Measurements from ENCODE around the gene CLCF1.
"Not testable (repeated sequence)": the region's sequence is repeated elsewhere in the genome, so short reads cannot be mapped to it uniquely, and the experiment has no call there.

The CLCF1 gene

GRCh38 chr11:67320011-67320410, 53.4 kb downstream of the CLCF1 start:
- DNase-seq = no peak

DNA sequence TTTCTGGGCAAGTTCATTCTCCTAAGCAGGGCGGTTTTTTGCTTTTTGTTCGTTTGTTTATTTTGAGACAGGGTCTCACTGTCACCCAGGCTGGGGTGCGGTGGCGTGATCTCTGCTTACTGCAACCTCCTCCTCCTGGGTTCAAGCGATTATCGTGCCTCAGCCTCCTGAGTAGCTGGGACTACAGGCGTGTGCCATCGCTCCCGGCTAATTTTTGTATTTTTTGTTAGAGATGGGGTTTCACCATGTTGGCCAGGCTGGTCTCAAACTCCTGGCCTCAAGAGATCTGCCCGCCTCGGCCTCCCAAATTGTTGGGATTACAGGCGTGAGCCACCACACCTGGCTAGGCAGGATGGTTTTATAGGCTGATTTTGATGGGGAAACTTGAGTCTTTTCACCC, 54.5 kb downstream of the CLCF1 start:
- not testable (repeated sequence) for DNase-seq

DNA sequence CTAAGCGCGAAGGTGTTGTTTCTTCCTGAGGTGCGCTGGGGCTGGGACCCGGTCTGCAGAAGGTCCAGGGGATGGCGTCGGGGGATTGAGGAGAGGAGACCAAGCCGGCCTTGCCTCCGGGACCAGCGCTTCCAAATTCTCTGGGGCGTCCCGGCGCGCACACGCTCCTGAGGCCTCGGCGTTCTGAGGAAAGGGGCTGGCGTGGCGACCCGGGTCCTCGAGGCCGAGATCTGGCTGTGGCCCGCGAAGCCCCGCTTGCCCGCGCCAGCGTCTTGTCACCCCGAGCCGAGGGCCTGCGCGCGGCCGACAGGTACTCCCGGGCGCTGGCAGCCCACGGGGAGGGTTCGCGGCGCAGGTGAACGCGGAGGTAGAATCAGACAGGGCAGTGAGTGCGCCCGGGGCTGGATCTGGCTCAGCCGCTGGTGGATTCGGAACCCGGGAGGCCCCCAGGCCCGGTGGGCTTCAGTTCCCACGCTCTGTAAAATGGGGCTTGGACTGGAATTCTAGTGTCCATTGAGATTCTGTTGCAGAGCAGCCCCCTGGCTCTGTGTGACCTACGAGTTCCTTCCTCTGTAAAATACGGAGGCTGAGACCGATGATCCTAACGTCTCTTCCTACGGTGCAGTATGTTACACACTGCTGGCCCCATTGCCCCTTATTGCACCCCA, 55.4 kb downstream of the CLCF1 start:
- peak; percentile 83 for DNase-seq

DNA sequence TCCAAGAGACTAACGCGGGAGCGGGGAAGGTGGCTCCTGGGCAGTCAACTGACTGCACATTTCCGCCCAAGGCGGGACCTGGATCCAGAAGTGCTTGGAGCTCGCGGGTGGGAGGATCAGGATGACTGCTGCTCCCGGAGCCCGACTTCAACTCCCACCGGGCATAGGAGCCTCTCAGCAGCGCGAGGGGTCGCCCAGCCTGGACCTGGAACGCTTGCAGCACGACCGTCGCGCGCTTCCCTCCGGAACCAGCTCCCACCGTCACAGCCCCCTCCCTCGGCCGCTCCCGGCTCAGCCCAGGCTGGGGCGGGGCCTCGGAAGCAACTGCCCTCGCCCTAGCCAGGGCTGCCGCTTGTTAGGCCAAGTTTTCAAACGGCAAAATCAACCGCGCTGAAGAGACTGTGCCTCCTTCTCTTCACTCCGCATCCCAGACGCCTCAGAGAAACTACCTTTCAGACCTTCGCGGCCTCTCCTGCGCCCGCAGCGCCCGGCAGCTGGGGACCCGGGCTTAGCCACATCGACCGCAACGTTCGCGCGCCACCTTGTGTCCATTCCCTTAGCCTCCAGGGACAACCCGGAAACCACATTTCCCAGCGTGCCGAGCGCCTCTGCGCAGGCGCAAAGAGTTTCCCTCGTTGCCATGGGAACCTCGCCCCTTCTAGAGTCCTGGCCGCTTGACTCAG, 56.1 kb downstream of the CLCF1 start:
- peak; percentile 99 for DNase-seq

DNA sequence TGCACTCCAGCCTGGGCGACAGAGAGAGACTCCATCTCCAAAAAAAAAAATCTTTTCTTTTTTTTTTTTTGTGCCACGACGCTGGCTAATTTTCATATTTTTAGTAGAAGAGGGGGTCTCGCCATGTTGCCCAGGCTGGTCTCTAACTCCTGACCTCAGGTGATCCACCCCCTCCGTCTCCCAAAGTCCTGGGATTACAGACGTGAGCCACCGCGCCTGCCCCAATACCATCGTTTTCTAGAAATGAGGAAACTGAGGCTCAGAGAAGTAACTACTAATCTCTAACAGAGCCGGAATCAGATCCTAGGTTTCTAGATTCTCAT, 56.6 kb downstream of the CLCF1 start:
- DNase-seq = no peak

DNA sequence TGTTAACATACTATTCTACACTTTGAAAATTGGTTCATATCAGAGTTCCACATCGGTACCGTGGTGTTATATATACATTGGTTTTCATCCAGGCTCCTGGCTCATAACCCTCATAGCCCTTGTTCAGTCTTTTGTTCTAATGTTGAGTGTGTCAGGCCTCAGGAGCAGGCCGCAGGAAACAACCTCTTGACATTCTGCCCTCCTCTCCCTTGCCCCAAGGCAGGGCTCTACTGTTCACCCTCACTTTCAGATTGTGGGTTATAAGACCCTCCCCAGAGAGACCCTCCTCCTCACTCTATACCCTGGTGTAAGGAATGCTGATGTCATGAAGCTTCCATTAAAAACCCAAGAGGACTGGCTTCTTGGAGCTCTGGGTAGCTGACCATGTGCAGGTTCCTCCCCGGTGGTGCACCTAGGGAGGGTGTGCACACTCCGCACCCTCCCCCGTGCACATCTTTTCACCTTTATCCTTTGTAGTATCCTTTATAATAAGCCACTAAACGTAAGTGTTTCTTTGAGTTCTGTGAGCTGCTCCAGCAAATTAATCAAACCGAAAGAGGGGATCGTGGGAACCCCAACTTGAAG, 58.0 kb downstream of the CLCF1 start:
- DNase-seq = no peak

DNA sequence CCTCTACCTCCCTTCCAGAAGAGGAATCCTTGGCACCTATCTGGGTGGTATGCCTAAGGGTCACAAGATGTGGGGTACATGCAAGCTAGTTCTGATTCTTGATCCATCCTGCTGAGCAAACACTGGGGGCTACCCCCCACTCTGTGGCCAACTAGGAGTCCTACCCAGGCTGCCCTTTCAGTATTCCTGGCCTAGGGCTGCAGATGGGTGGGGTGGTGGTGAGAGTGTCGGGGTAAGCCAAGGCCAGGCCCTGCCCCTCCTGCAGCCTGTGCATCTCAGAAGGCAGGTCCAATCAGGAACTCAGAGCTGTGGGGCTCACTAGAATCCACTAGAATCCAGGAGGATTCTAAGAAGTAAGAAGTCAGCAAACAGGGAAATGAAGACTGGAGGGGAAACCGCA, 59.2 kb downstream of the CLCF1 start:
- DNase-seq = no peak

Measured in NCI-H146 (cell line).